GM18526 (cell line): ENCODE results near the gene ADARB1.

Experiments used
- POLR2A ChIP-seq: IDR thresholded peaks from 3 replicates; pipeline ENCODE4 v1.6.1; 2011; ENCODE audit not compliant: insufficient read length; ENCODE audit errors: extremely low read depth

ADARB1 gene

DNA sequence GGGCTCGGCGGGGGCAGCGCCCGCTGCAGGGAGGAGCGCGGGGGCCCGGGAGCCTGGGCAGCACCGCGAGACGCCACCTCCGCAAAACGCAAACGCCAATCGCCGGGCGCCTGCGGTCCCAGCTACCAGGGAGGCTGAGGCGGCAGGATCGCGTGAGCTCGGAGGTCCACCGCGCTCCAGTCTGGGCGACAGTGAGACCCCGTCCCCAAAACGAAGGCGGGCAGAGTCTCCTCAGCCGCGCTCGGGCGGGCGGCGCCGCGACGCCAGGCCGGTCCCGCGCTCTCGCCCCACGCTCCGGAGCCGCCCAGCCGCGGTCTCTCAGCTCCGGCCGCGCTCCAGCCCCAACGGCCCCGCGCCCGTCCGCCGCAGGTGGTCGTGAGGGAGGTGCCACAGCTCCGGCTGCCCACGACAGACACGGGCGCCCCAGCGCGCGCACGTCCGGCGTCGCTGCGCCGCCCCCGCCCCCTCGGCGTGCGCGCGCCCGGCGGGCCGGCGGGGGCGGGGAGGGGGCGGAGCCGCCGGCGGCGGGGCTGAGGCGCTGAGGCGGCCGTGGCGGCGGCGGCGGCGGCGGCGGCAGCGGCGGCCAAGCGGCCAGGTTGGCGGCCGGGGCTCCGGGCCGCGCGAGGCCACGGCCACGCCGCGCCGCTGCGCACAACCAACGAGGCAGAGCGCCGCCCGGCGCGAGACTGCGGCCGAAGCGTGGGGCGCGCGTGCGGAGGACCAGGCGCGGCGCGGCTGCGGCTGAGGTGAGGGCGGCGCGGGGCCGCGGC, at the start of gene ADARB1:
Gene ADARB1 (plus strand): TSS at position 533 of the 770 bp plus-strand sequence. CDS start 97,077 bp downstream, outside the sequence.
- TF ChIP-seq POLR2A = peak; percentile 57

- no peak for TF ChIP-seq POLR2A
Observed at GRCh38 chr21:45026066-45026745, 48.2 kb upstream of the ADARB1 start.

- no peak for TF ChIP-seq POLR2A
Observed at GRCh38 chr21:45026826-45027225, 47.6 kb upstream of the ADARB1 start.

GRCh38 chr21:45027241-45028196, 46.9 kb upstream of the ADARB1 start:
- TF ChIP-seq POLR2A = no peak

DNA sequence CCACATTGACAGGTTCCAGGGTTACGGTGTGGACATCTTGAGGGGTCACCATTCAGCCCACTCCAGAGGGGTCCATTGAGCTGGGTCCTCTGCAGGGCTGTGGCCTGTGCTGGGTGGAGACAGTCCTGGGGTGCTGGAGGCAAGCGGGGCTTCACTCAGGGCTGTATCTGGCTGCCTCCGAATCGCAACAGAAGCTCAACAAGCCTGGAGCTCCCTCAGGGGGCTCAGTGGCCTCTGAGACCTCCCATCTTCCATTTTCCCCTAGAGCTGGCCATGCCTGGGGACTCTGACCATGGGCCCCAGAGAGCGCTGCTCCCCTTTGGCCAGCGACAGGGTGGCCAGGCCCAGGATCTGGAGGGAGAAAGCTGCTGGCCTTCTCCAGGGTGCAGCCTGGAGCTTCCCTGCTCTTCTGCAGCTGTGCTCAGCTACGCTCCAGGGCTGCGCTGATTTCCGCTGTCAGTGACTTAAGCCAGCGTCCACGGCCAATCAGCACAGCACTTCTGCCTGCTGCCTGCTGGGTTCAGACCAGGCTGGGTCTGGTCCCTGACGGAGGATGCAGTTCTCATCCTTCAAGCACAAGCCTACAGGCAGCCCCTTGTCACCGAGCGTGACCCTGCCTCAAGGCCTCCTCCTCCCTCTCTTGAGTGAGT, 45.0 kb upstream of the ADARB1 start:
- TF ChIP-seq POLR2A = no peak

DNA sequence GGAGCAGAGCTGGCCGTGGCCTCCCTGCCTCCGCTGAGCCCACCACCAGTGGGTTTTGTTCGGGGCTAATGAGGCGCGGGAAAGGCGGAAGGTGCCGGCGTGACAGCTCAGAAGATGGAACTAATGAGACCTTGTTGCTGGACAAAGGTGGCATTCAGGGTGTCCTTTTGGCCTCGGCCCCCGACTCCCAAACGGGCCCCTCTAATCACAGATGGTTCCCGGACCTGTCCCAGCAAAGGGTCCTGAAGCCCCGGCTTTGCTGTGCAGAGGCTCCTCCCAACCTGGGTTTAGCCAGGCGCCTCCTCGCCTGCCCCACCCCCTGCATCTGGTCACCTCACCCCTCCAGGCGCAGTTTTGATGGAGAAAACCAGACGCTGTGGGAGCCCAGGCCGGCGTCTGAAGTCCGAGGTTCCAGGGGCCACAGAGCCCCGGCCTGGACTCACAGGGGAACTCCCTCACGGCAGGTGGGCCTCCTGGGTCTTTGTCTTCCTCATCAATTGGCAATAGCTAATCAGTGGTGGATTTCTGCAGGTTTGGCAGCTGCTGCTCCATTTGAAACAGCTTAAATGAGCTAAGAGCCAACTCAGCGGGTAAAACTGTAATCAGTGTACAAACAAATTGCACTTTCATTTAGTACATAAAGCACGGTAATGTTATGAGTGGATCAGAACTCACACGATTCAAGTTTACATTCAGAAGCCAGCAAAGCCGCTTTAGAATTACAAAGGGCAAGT, 44.3 kb upstream of the ADARB1 start:
- TF ChIP-seq POLR2A = no peak

GRCh38 chr21:45030682-45031570, 43.5 kb upstream of the ADARB1 start:
- no peak for TF ChIP-seq POLR2A

DNA sequence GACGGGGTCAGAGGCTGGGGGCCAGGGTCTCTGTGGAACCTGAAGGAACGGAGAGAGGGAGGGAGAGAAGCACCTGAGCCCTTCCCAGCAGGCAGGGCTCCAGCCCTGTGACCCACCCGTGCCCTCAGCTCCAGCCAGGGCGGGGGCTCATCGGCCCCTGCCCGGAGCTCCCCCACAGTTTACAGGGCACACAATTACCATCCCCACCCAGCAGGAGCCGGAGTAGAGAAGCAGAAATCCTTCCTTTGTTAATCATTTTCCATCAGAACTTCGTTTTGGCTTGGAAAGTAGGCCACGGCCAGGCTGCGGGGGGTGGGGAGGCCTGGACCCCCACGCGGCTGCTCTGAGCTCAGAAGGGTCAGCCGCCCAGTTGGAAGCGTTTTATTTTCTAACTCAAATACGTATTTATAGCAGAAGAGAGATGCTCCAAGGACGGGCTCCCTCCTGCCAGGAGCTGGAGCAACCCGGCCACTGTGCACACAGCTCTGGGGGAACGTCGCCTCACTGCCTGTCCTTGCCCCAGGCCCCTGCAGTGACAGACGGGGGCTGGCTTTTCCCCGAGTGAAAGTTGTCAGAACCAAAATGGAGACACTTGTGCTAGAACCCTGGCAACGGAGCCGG, 42.7 kb upstream of the ADARB1 start:
- TF ChIP-seq POLR2A = no peak

DNA sequence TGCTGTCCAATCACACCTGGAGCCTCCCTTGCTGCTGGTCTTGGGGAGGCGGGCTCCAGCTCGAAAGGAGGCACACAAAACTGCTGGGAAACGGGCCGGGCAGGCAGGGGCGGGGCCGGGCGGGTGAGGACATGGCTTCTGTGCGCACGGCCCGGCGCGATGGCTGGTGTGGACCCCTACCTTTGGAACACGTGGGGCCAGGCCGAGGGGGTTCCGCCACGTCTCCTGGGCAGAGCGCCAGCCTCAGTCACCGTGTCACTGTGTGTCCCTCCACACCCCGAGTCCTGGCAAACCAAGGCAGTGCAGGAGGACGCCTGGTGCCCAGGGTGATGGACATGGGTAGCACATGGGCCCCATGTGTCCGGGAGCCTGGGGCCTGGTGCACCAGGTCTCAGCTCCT, 42.0 kb upstream of the ADARB1 start:
- no peak for TF ChIP-seq POLR2A

DNA sequence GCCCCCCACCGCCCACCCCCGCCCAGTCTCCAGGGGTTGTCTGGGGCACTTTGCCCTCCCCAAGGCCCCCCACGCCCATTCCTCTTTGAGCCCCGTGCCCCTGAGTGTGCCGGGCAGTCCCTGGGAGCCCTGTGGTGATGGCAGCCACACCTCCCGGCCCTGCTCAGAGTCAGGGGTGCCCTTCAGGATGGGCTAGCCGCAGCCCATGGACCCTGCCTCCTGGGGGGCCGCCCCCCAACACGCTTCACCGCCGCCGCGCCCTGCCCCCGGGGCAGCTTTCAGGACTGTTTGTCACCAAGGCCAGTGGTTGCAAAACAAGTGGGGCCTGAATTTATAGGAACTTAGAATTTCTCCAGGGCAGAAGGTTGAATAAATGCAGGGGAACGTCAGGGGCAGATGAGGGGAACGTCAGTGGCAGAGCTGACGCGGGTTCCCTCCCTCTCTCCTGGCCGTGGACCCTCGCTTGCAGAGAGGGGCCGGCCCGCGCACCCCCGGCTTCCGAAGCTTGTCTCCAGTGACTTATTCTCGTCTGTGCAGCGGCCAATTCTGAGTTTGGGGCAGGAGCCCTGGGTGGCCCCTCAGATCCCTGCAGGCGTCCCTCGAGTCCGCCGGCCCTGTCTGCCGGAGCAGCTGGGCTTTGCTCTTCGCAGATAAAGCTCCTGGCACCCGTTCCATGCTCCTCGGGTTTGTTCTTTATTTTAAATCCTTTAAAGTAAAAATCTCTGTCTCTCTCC, 41.2 kb upstream of the ADARB1 start:
- no peak for TF ChIP-seq POLR2A

DNA sequence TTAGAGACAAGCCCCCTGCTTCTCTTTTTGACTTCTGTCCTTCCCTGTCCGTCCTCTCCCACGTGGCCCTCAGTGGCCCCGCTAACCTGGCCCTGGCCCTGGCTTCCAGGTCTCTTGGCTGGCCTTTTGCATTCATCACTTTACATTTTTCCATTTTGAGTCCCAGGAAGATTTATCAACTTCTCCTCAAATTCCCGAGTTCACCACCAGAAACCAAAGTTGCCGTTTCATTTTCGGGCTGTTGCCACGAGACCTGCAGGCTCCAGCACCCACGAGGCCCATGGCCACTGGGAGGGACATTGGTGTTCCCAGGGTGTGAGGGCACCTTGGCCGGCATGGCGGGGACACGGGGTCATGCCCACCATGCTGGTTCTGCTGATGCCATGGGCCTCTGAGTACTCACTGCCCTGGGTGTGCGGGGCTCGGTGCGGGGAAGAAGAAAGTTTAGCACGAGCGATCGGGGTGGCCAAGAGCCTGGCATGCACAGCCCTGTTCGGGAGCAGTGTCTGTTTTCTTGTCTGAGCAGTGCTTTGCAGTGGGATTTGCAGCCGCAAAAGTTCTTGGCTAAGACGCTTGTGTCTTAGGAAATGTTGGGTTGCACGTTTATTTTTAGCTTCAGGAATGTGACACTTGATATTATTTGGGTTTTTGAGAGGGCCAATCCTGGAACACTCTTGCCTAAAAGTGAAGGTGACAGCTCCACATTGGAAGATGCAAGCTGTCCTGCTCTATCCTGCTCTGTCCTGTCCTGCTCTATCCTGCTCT, 40.4 kb upstream of the ADARB1 start:
- TF ChIP-seq POLR2A = no peak

GRCh38 chr21:45034556-45035476, 39.6 kb upstream of the ADARB1 start:
- no peak for TF ChIP-seq POLR2A
